ENCODE results near the gene PPP2R1A.

- TF ChIP-seq POLR2A (IDR thresholded peaks at IDR 0.05) (no peak), CTCF (IDR thresholded peaks at IDR 0.05) (no peak), POLR2AphosphoS5 (IDR thresholded peaks at IDR 0.05) (no peak)
These were observed 47.8 kb upstream of the PPP2R1A start for GRCh38 chr19:52142001-52142595.

All from transverse colon (tissue), 4 donors.